Measurements from ENCODE around the gene APOL6.
"Not testable (repeated sequence)": the region's sequence is repeated elsewhere in the genome, so short reads cannot be mapped to it uniquely, and the experiment has no call there.

APOL6 gene

GRCh38 chr22:35638410-35638809 is 9.8 kb upstream of the APOL6 start:
- DNase-seq, result no peak

- DNase-seq, result no peak
Observed at GRCh38 chr22:35641494-35642120, 6.6 kb upstream of the APOL6 start.

- no peak for DNase-seq
Observed at GRCh38 chr22:35642305-35642741, 5.9 kb upstream of the APOL6 start.

- no peak for DNase-seq
Observed at GRCh38 chr22:35643991-35644390, 4.3 kb upstream of the APOL6 start.

- no peak for DNase-seq
Observed at GRCh38 chr22:35645646-35646045, 2.6 kb upstream of the APOL6 start.

- no peak for DNase-seq
Observed at GRCh38 chr22:35649026-35649553, 844 bp downstream of the APOL6 start.

GRCh38 chr22:35649636-35650250 is 1.5 kb downstream of the APOL6 start:
- no peak for DNase-seq

- no peak for DNase-seq
Observed at GRCh38 chr22:35651085-35651484, 2.8 kb downstream of the APOL6 start.

- DNase-seq, result no peak
Observed at GRCh38 chr22:35653824-35654223, 5.6 kb downstream of the APOL6 start.

GRCh38 chr22:35656284-35656752 is 8.1 kb downstream of the APOL6 start:
- no peak for DNase-seq

GRCh38 chr22:35657571-35658312 is 9.5 kb downstream of the APOL6 start:
- no peak for DNase-seq

GRCh38 chr22:35660291-35661127 is 12.3 kb downstream of the APOL6 start:
- DNase-seq, result peak; percentile 48

- DNase-seq, result peak; percentile 9
Observed at GRCh38 chr22:35661464-35661863, 13.2 kb downstream of the APOL6 start.

- DNase-seq, result no peak
Observed at GRCh38 chr22:35662914-35663313, 14.7 kb downstream of the APOL6 start.

- no peak for DNase-seq
Observed at GRCh38 chr22:35663371-35663770, 15.1 kb downstream of the APOL6 start.

GRCh38 chr22:35664955-35665587 is 16.8 kb downstream of the APOL6 start:
- DNase-seq, result no peak

- DNase-seq, result not testable (repeated sequence)
Observed at GRCh38 chr22:35666699-35667098, 18.5 kb downstream of the APOL6 start.

GRCh38 chr22:35674335-35674734 is 26.1 kb downstream of the APOL6 start:
- no peak for DNase-seq

GRCh38 chr22:35676065-35676464 is 27.8 kb downstream of the APOL6 start:
- DNase-seq, result not testable (repeated sequence)

- no peak for DNase-seq
Observed at GRCh38 chr22:35677460-35678187, 29.4 kb downstream of the APOL6 start.

- peak; percentile 0 for DNase-seq
Observed at GRCh38 chr22:35678836-35679235, 30.6 kb downstream of the APOL6 start.

- peak; percentile 74 for DNase-seq
Observed at GRCh38 chr22:35679492-35679891, 31.2 kb downstream of the APOL6 start.
